Stimulated activated memory B cell treated with anti-CD40 and anti-IgM and Interleukin-4, amounts not matched to agents 10 μg/mL and 1 μg/mL and 100 μg/mL, for 72 hours (primary cell): ENCODE results near the gene LCOR.
A peak's percentile ranks its signal among the peaks of the same experiment; 100 is the strongest.
"Not testable (repeated sequence)": the region's sequence is repeated elsewhere in the genome, so short reads cannot be mapped to it uniquely, and the experiment has no call there.

ENCODE experiments used
- ATAC-seq: fragments of 150-1000 bp; cut with Tn5 transposase; 2 replicates; pipeline ENCODE4 v1.10.0; 2021
- H3K27ac Mint-ChIP-seq: one replicate; pipeline ENCODE4 v1.8.0; 2022; ENCODE audit warnings: mild to moderate bottlenecking, mixed read lengths
- H3K27me3 Mint-ChIP-seq: one replicate; pipeline ENCODE4 v1.8.0; 2022; ENCODE audit warnings: mixed read lengths
- H3K36me3 Mint-ChIP-seq: one replicate; pipeline ENCODE4 v1.8.0; 2022; ENCODE audit warnings: mixed read lengths
- H3K4me1 Mint-ChIP-seq: one replicate; pipeline ENCODE4 v1.8.0; 2022; ENCODE audit warnings: mixed read lengths
- H3K4me3 Mint-ChIP-seq: one replicate; pipeline ENCODE4 v1.8.0; 2022; ENCODE audit warnings: mild to moderate bottlenecking, moderate library complexity, mixed read lengths
- H3K9me3 Mint-ChIP-seq: one replicate; pipeline ENCODE4 v1.8.0; 2022; ENCODE audit warnings: mixed read lengths

The LCOR gene

DNA sequence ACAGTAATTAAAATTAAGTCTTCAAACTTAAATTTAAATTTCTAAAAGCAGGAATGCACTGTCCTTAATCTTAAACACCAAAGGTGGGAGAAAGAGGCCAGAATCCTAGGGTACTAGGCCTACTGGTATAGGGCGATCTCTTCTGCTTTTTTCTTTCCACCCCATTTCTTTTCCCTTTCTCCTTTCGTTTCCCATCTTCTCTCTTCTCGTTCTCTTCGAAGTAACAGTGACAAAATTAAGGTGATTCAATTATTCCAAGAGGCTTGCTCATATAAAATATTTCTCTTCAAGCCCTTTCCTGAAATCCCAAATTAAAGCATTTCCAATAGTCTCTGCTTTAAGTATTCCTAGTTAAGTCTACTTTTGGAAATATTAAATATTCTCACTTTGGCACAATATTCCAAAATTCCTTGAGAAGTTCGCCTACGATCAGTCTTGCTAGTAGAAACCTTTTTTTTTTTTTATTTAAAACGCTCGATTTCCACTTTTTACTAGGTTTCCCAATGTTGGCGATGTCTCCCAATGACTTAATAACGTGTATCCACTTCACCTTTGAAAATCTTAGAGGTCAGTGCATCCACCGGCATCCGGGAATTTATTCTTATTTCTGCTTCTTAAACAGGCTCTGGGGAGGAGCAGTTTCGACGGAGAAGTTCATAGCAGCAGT is 765 bp upstream of the LCOR start:
- Mint-ChIP-seq H3K9me3 (no peaks in the 10 kb centered on the region), H3K4me3 (peak overlapping the region; percentile 84), H3K27ac (peak overlapping the region; percentile 97), H3K36me3 (peaks cover 5% of the 10 kb centered on the region), H3K27me3 (no peaks in the 10 kb centered on the region), H3K4me1 (peaks cover 47% of the 10 kb centered on the region)
- no peak for ATAC-seq

GRCh38 chr10:96832721-96833219 is 672 bp downstream of the LCOR start:
- Mint-ChIP-seq H3K27me3 (no peaks in the 10 kb centered on the region), H3K9me3 (no peaks in the 10 kb centered on the region), H3K36me3 (peaks cover 5% of the 10 kb centered on the region), H3K4me3 (peak overlapping the region; percentile 95), H3K4me1 (peaks cover 61% of the 10 kb centered on the region), H3K27ac (peak overlapping the region; percentile 97)
- peak; percentile 84 for ATAC-seq

DNA sequence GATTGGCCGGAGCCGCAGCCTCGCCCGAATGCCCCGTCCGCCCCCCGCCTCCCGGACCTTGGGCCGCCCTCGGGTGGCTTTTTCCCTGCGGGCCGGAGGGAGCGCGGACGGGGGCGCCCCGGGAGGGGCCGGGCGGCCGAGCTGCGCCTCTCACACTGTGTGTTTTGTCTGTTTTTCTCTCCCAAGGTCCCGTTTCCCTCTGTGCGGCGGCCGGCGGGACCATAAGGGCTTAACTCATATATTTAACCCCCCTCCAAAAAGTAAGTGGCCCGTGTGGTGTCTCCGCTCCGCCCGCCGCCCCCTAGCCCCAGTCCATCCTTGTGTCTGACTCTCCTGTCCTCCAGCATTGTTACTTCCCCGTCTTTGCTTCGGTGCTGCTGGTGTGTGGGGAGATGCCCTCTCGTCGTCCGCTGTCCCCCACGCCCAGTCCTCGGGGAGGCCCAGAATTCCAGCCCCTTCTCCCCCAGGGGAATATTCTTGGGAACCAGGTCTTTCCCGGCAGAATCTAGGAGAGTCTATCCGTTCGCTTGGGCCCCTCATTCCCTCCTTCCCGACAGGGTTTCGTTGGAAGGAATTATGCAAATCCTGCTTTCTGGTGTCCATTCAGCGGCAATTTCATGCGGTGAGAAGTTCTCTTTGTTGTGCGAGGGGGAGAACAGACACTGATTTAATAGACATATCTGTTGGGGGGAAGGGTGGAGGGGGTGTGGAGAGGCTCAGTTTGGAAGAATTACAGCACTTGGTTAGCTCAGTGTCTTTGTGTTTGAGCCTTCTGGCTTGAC is 1.3 kb downstream of the LCOR start:
- H3K27me3 Mint-ChIP-seq, result no peaks in the 10 kb centered on the region
- H3K9me3 Mint-ChIP-seq, result no peaks in the 10 kb centered on the region
- ATAC-seq, result no peak

DNA sequence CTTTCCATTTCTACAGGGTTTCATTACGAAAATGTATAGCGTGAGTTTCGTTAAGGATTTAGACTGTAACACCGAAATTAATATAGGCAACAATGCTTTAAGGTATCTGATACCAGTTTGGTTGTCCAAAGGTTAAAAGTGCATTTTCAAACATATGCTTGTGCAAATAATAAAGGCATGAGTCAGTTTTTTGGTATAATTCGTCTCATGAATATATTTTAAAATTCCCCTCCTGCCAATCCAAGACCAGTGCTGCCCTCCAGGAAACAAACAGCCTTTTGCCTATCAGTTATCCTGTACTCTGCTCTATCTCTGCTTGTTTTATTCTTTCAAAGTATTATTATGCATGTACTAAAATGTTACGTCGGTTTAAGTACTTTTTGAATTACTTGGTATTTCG is 2.0 kb downstream of the LCOR start:
- H3K9me3 Mint-ChIP-seq, result no peaks in the 10 kb centered on the region
- H3K4me1 Mint-ChIP-seq, result peaks cover 75% of the 10 kb centered on the region
- no peak for ATAC-seq
- H3K27ac Mint-ChIP-seq, result peak overlapping the region; percentile 97
- H3K27me3 Mint-ChIP-seq, result no peaks in the 10 kb centered on the region
- H3K36me3 Mint-ChIP-seq, result peaks cover 12% of the 10 kb centered on the region
- H3K4me3 Mint-ChIP-seq, result peak overlapping the region; percentile 98

More for the DNA sequence above, 1.3 kb downstream of the LCOR start:
- Mint-ChIP-seq H3K27ac (peak overlapping the region; percentile 97), H3K4me1 (peaks cover 68% of the 10 kb centered on the region), H3K4me3 (peak overlapping the region; percentile 98), H3K36me3 (peaks cover 9% of the 10 kb centered on the region)

DNA sequence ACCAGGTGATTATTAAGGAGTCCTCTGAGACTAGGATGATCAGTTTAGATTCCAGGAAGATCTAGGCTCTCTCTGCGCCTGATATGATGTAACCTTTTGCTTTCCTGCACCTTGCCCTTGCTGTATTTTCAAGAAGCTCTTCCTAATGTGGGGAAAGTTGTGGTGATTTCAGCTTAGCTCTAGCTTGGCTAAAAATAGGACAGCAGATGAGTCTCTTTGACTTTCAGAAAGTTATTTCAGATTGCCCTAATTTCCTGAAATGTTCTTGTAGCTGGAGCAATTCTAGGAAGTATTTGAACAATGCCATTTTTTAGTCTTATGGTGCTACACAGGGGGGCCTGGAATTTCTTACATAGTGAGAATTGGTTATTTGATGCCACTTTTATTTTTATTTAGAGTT is 3.8 kb downstream of the LCOR start:
- Mint-ChIP-seq H3K36me3 (peaks cover 18% of the 10 kb centered on the region), H3K27ac (peak overlapping the region; percentile 55), H3K27me3 (no peaks in the 10 kb centered on the region)

GRCh38 chr10:96838529-96838928 is 6.4 kb downstream of the LCOR start:
- H3K9me3 Mint-ChIP-seq, result no peaks in the 10 kb centered on the region
- ATAC-seq, result no peak
- no peaks in the 10 kb centered on the region for H3K27me3 Mint-ChIP-seq
- peaks cover 15% of the 10 kb centered on the region for H3K36me3 Mint-ChIP-seq
- no peak overlapping the region for H3K4me3 Mint-ChIP-seq
- H3K27ac Mint-ChIP-seq, result no peak overlapping the region
- peaks cover 92% of the 10 kb centered on the region for H3K4me1 Mint-ChIP-seq

More for the DNA sequence above, 3.8 kb downstream of the LCOR start:
- Mint-ChIP-seq H3K4me3 (peak overlapping the region; percentile 41), H3K9me3 (no peaks in the 10 kb centered on the region), H3K4me1 (peaks cover 83% of the 10 kb centered on the region)
- ATAC-seq, result no peak

DNA sequence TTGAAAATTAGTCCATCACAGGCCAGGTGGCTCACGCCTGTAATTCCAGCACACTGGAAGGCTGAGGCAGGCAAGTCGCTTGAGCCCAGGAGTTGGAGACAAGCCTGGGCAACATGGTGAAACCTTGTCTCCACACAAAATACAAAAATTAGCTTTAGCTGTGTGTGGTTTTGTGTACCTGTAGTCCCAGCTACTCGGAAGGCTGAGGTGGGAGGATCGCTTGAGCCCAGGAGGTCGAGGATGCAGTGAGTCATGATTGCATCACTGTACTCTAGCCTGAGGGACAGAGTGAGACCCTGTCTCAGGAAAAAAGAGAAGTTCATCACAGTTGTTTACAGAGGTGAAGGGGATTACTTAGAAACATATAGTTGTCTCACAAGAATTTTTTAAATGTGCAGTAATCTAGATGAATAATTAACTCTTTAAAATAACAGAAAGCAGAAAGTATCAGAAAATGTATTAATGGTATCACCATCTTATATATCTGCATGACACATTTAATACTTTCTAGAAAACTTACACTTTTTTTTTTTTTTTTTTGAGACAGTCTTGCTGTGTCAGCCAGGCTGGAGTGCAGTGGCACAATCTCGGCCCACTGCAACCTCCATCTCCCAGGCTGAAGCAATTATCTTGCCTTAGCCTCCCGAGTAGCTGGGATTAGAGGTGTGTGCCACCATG is 8.9 kb downstream of the LCOR start:
- Mint-ChIP-seq H3K27ac (no peak overlapping the region), H3K4me1 (peaks cover 91% of the 10 kb centered on the region), H3K27me3 (no peaks in the 10 kb centered on the region), H3K4me3 (no peak overlapping the region), H3K36me3 (peaks cover 21% of the 10 kb centered on the region), H3K9me3 (no peaks in the 10 kb centered on the region)
- ATAC-seq, result no peak

- Mint-ChIP-seq H3K4me1 (peaks cover 81% of the 10 kb centered on the region), H3K4me3 (no peak overlapping the region), H3K36me3 (peaks cover 20% of the 10 kb centered on the region), H3K27me3 (no peaks in the 10 kb centered on the region), H3K9me3 (no peaks in the 10 kb centered on the region), H3K27ac (no peak overlapping the region)
- no peak for ATAC-seq
Observed at GRCh38 chr10:96842896-96843723, 11.0 kb downstream of the LCOR start.

DNA sequence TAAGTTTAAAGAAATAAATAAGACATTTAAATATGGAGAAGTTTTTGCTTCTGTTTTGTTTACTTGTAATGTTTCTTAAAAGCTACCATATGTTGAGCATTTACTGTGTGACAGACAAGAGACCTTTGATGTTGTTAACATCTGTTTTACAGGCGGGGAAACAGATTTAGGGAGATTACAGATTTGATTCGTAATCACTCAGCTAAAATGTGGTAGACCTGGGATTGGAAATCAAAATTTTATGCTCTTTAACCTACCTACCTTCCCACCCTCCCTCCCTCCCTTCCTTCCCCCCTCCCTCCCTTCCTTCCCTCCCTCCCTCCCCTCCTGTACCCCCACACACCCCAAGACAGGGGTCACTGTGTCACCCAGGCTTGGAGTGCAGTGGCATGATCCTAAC is 11.7 kb downstream of the LCOR start:
- Mint-ChIP-seq H3K4me1 (peaks cover 74% of the 10 kb centered on the region), H3K9me3 (no peaks in the 10 kb centered on the region), H3K27ac (no peak overlapping the region), H3K27me3 (no peaks in the 10 kb centered on the region), H3K4me3 (no peak overlapping the region), H3K36me3 (peaks cover 14% of the 10 kb centered on the region)
- ATAC-seq, result no peak

- Mint-ChIP-seq H3K4me3 (no peak overlapping the region), H3K36me3 (peaks cover 8% of the 10 kb centered on the region), H3K27ac (no peak overlapping the region), H3K4me1 (peaks cover 54% of the 10 kb centered on the region), H3K27me3 (no peaks in the 10 kb centered on the region), H3K9me3 (no peaks in the 10 kb centered on the region)
- no peak for ATAC-seq
Observed at GRCh38 chr10:96846395-96846794, 14.3 kb downstream of the LCOR start.

- H3K27ac Mint-ChIP-seq, result no peak overlapping the region
- H3K4me1 Mint-ChIP-seq, result peaks cover 53% of the 10 kb centered on the region
- no peaks in the 10 kb centered on the region for H3K9me3 Mint-ChIP-seq
- ATAC-seq, result no peak
- no peaks in the 10 kb centered on the region for H3K27me3 Mint-ChIP-seq
- H3K4me3 Mint-ChIP-seq, result no peak overlapping the region
- peaks cover 8% of the 10 kb centered on the region for H3K36me3 Mint-ChIP-seq
Observed at GRCh38 chr10:96846926-96847325, 14.8 kb downstream of the LCOR start.

GRCh38 chr10:96847356-96847755 is 15.3 kb downstream of the LCOR start:
- not testable (repeated sequence) for H3K4me3 Mint-ChIP-seq, ATAC-seq
- peaks cover 49% of the 10 kb centered on the region for H3K4me1 Mint-ChIP-seq

DNA sequence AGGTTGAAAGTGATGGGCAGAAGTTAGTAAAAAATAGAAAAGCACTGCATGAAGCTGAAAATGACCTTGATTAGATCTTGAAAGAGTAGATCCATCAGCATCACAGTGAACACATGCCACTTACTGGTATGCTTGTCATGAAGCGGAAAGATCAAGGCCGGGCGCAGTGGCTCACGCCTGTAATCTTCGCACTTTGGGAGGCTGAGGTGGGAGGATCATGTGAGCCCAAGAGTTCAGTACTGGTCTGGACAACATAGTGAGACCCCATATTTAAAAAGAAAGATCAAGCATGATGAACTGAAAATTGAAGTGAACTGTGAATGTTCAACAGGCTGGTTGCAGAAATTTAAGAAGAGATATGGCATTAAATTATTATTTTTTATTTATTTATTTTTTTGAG is 18.0 kb downstream of the LCOR start:
- no peaks in the 10 kb centered on the region for H3K27me3 Mint-ChIP-seq
- peaks cover 31% of the 10 kb centered on the region for H3K4me1 Mint-ChIP-seq
- no peak overlapping the region for H3K27ac Mint-ChIP-seq
- peaks cover 11% of the 10 kb centered on the region for H3K36me3 Mint-ChIP-seq
- ATAC-seq, result no peak
- H3K9me3 Mint-ChIP-seq, result no peaks in the 10 kb centered on the region
- no peak overlapping the region for H3K4me3 Mint-ChIP-seq

More at GRCh38 chr10:96847356-96847755, 15.3 kb downstream of the LCOR start:
- not testable (repeated sequence) for H3K27ac Mint-ChIP-seq, H3K9me3 Mint-ChIP-seq, H3K27me3 Mint-ChIP-seq, H3K36me3 Mint-ChIP-seq

DNA sequence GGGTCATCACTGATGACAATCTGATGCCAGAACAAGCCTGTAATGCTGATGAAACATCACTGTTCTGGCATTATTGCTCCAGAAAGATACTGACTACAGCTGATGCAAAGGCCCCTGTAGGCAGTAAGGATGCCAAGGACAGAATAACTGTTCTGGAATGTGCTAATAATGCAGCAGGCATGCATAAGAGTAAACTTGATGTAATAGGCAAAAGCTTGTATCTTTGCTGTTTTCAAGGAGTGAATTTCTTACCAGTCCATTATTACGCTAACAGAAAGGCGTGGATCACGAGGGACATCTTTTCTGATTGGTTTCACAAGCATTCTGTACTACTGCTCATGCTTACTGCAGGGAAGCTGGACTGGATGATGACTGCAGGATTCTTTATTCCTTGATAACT is 18.7 kb downstream of the LCOR start:
- ATAC-seq, result no peak
- Mint-ChIP-seq H3K4me1 (peaks cover 33% of the 10 kb centered on the region), H3K4me3 (no peak overlapping the region), H3K36me3 (peaks cover 16% of the 10 kb centered on the region), H3K27me3 (no peaks in the 10 kb centered on the region), H3K27ac (no peak overlapping the region), H3K9me3 (no peaks in the 10 kb centered on the region)

DNA sequence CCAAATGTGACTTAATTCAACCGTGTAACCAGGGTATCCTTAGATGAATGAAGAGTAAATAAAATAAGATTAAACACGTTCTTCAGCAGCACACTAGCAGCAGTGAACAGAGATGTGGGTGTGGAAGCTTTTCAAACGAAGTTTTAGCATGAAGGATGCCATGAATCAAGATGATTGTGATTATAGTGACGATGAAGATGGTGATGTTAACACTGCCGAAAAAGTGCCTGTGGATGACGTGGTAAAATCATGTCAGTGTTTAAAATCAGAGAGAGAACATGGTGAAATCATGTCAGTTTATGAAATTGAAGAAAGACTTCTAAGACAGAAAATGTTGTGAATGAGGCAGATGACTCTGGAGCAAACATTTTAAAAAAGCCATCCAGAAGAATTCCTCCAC is 19.2 kb downstream of the LCOR start:
- Mint-ChIP-seq H3K9me3 (no peaks in the 10 kb centered on the region), H3K4me1 (peaks cover 32% of the 10 kb centered on the region), H3K36me3 (peaks cover 18% of the 10 kb centered on the region), H3K27me3 (no peaks in the 10 kb centered on the region), H3K4me3 (no peak overlapping the region), H3K27ac (no peak overlapping the region)
- no peak for ATAC-seq
